Activated CD4-positive, CD25-positive, alpha-beta regulatory T cell treated with anti-CD3 and anti-CD28 coated beads, Interleukin-2, amount 50 U/mL, for 24 hours (primary cell): ENCODE measurements around the gene ALAS2.
"Not testable (repeated sequence)": the region's sequence is repeated elsewhere in the genome, so short reads cannot be mapped to it uniquely, and the experiment has no call there.

ENCODE experiments used
- ATAC-seq, 2 donors: fragments of 150-1000 bp; cut with Tn5 transposase; one replicate each; pipeline ENCODE4 v1.10.0; 2021; ENCODE audit warnings: mild to moderate bottlenecking in 1 of 2, moderate library complexity in 1 of 2

ALAS2 gene, protein sequence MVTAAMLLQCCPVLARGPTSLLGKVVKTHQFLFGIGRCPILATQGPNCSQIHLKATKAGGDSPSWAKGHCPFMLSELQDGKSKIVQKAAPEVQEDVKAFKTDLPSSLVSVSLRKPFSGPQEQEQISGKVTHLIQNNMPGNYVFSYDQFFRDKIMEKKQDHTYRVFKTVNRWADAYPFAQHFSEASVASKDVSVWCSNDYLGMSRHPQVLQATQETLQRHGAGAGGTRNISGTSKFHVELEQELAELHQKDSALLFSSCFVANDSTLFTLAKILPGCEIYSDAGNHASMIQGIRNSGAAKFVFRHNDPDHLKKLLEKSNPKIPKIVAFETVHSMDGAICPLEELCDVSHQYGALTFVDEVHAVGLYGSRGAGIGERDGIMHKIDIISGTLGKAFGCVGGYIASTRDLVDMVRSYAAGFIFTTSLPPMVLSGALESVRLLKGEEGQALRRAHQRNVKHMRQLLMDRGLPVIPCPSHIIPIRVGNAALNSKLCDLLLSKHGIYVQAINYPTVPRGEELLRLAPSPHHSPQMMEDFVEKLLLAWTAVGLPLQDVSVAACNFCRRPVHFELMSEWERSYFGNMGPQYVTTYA

DNA sequence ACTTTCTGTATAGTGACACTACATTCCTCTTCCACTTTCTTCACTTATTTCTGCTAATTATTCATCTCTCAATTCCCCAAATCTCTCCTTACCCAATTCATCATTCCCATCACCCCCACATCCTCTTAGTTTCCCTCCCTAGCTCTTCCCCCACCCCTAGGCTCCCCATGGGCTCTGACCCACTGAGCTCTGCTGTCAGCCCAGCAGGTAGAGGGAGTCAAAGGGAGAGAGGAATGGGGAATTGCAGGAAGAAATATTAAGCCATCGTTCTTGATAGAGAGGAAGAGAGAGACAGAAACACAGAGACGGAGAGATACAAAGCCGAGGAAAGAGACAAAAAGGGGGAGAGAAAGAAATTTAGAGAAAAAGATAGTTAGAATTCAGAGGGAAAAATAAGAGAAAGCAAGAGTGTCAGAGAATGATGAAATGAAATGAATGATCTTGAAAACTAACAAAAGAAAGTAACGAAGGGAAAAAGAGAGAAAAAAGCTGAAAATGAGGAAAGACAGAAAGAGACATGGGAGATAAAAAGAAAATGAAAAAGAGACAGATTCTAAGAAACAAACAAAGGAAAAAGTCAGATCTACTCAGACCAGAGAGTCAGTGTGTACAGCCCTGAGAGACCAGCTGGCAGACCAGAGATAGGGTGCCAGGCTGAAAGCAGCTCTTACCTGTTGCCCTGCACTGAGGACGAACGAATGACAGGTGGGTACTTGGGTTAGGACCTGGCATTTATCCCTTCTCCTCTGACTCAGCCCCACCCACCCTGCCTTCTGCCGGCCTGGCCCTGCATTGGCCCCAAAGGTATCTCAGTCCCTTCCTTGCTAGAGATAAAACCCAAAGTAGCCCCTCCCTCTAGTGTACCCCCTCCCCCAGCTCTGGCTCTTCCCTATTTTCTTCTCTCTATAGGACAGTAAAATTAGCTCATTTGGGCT, at the start of gene ALAS2:
Gene ALAS2, minus strand, starts transcription at position 707 of the 935 bp plus-strand sequence. CDS start 4,977 bp downstream, outside the sequence.
- ATAC-seq = no peak

DNA sequence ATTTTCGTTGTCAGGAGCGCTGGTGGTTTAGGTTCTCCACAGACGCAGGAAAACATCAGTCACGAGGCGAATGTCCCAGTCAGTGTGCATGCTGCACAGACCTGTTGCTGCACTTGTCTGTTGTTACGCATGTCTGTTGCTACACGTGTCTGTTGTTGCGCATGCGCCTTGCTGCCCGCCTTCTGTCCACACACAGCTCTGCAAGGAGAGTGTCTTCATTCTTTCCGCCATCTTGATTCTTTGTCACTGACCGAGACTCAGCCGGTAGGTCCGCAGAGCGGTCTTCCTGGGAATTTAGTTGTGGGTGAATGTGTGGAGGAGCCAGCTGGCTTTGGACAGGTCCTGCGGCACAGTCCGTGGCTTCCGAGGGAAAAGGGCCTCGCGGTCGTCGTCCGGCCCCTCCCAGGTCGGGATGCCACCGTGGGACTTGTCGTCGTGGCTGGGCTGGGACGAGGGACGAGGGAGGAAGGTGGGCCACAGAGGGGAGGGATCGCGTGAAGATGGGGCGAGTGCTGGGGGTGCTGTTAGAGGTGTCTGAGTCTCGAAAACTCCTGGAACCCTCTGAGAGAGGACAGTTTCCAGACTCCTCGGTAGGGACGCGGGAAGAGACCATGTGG, 44.2 kb upstream of the ALAS2 start, which contains the start of gene PAGE2B:
Gene PAGE2B, plus strand, starts transcription at position 180 of the 617 bp plus-strand sequence. CDS start 1,012 bp downstream, outside the sequence.
- no peak for ATAC-seq

DNA sequence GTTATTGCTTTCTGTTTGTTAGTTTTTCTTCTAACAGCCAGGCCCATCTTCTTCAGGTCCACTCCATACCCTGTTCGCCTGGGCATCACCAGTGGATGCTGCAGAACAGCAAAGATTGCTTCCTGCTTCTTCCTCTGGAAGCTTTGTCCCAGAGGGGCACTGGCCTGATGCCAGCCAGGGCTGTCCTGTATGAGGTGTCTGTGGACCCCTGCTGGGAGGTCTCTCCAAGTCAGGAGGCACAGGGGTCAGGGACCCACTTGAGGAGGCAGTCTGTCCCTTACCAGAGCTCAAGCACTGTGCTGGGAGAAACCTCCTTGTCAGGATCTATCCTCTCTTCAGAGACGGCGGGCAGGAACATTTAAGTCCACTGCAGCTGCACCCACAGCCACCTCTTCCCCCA, 41.5 kb upstream of the ALAS2 start:
- no peak for ATAC-seq

DNA sequence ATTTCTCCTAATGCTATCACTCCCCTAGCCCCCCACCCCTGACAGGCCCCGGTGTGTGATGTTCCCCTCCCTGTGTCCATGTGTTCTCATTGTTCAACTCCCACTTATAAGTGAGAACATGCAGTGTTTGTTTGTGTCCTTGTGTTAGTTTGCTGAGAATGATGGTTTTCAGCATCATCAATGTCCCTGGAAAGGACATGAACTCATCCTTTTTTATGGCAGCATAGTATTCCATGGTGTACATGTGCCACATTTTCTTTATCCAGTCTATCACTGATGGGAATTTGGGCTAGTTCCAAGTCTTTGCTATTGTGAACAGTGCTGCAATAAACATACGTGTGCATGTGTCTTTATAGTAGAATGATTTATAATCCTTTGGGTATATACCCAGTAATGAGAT, 36.4 kb upstream of the ALAS2 start:
- not testable (repeated sequence) for ATAC-seq

DNA sequence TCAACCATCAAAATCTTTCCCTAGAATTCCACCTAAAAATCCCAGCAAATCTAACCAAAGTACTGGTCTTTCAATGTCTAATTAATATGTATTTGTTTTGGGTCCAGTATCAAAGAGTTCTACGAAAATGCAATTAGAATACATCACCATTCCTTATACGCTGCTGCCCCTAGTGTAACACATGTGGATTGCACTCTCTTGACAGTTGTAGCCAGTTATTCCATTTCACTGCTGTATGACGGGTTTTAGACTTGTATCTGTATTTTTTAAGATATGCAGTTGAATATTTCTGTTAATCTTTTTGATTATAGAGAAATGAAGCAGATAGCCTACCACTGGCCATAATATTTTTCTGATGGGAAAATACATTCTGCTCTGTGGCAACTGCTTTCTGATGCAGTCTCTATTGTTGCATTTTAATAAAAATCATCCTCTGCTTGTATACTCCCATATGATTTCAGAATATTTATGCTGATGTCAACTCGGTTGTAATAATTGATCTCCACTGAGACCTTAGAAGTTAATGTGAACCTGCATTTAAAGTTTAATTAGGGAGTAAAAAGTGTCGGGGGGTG, 27.0 kb upstream of the ALAS2 start:
- ATAC-seq = peak; percentile 50 to 64

DNA sequence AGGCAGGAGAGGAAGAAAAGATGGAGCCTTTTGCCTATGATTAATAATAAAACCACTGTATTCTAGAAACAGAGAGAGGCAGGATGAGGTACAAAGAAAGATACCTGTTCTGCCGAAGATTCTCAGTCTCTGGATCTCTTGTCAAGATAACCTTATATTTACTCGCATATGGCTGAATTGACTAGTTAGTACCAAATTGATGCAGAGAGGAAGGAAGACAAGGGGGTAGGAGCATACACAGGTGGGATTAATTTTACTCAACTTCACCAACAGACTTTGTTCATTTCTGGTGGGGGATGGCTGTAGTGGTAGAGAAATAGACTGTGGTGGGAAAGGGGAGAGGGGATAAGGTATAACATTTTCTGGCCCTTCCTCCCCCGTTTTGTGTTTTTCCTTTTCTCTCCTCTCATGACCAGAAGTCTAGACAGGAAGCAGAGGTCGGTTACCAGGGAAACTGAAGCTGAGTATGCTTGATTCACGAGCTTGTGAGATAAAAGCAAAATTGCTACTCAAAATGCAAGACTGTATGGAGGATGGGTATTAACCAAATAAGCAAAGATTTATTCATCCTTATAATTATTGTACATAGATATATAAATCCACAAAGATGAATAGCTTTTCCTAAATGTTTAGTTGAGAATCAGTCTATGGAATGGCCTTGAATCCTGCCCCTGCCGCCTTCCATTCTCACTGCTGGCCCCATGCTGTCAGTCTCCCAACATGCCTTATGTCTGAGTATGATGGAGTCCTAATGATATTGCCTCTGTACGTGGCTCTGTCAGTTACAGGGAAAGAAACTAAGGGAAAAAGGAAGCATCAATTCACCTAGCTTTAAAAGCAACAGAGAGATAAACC, 26.3 kb upstream of the ALAS2 start:
- ATAC-seq = peak; percentile 81 to 89

DNA sequence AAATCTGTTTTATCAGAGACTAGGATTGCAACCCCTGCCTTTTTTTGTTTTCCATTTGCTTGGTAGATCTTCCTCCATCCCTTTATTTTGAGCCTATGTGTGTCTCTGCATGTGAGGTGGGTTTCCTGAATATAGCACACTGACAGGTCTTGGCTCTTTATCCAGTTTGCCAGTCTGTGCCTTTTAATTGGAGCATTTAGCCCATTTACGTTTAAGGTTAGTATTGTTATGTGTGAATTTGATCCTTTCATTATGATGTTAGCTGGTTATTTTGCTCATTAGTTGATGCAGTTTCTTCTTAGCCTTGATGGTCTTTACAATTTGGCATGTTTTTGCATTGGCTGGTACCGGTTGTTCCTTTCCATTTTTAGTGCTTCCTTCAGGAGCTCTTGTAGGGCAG, 19.8 kb upstream of the ALAS2 start:
- not testable (repeated sequence) for ATAC-seq

DNA sequence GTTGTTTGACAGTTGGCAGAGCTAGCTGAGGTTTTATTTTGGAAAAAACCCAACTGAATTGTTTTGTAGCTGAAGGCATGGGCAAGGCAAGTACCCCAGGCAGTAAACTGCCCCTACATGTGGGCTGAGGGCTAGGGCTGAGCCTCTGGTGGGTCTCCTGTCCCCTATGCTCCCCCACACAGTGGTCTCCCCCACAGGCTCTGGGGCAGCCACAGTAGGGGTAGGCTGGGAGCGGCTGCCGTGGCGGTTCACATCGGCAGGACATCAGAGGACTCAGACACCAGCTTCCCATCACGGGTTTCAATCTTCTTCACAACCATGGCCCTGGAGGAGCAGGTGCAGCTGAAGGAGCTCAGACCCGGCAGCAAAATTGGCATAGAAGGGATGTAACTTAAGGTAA, 10.7 kb upstream of the ALAS2 start:
- ATAC-seq = no peak

DNA sequence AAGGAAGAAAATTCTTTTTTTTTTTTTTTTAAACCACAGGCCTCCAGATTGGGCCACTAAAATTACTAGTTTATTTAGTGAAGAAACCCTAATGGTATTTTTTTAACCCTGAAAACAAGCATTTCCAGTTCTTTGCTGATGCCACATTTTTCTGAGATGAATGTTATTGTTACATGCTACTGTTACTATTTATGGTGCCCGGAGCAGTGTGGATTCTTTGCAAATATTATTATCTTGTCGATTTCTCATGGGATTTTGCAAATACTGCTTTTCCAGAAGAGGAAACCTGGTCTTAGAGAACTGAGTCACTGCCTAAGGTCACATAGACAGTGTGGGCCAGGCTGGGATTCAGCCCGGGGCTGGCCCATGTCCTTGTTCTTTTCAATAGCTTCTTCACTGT, 8.7 kb upstream of the ALAS2 start:
- ATAC-seq = no peak

DNA sequence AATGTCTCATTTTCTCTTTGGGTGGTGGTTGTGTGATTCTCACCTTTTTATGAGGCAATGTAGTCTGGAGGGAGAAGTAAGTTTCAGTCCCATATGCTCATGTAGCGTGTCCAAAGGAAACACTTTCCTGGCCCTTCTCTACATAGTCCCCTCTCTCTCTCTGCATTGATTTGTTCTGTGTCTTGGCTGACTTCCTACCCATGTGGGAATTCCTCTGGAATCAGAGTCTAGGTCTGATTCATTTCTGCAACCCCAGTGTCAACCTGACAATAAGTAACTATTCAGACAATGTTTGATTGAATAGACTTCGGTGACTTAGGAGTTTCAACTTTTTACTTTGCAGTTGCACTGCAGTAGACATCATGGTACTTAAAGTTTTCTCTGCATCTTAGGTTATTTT, 2.7 kb upstream of the ALAS2 start:
- ATAC-seq = no peak

DNA sequence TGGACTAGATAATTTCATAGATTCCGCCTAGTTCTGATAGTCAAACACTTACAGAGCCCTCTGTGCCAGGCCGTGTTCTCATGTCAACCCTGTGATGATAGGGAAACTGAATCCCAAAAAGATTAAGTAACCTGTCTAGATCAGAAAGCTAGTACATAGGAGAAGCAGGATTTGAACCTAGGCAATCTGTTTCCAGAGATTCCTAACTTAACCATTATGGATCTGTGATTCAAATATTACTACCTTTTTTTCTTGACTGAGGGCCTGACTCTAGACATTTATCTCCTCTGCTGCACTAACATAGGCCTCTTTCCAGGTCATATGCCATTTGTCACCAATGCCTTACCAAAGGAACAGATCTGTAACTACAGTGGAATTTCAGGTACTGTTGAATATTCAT, 1.5 kb downstream of the ALAS2 start:
- ATAC-seq = no peak

DNA sequence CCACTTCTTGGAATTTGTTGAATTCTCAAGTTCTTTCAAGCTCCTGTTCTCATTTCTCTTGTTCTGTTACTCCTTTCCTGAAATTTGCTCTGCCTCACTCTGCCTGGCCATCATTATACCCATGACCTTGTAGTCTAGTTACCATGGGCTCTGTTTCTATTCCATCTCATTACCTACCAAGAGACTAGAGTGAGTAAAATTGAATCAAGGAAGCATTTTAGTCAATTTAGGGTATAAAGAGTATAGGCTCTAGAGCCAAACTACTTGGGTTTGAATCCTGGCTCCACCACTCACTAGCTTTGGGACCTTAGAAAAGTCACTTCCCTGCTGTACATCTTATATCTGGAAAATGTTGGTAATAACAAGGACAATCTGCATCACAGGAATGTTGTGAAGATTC, 2.2 kb downstream of the ALAS2 start:
- ATAC-seq = no peak

DNA sequence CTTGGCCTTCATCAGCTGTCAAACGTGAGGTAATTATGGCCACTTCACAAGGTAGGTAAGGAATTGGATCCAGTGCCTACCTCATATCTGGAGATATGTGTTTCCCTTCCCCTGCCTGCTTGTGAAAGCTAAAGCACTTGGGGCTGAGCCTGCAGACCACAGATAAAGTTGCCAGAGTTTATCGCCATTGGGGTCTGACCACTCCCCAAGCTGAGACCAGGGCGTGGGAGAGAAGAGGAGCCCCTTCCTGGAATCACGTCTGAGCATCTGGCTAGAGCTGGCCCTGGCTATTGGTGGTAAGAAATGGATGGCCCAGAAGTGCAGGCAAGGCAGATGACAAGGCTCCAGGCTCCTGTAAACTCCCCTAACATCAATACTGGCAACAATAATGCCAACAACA, 2.7 kb downstream of the ALAS2 start:
- ATAC-seq = no peak

DNA sequence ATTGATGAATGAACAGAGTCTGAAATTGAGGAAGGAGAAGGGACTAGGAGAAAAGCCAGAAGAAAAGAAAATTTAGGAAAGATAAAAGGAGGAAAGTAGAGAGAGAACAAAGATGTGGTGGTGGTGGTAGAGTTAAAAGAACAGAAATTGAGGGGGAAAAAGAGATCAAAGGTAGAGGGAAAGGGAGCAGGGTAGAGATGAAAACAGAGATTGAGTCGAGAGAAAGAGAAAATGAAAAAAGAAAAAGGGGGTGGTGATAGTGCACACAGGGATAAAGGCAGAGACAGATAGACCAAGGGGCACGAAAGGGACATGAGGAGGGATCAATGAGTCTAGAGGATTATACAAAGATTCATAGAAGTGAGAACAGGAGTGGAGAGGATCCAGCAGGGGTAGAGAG, 3.9 kb downstream of the ALAS2 start:
- ATAC-seq = no peak

DNA sequence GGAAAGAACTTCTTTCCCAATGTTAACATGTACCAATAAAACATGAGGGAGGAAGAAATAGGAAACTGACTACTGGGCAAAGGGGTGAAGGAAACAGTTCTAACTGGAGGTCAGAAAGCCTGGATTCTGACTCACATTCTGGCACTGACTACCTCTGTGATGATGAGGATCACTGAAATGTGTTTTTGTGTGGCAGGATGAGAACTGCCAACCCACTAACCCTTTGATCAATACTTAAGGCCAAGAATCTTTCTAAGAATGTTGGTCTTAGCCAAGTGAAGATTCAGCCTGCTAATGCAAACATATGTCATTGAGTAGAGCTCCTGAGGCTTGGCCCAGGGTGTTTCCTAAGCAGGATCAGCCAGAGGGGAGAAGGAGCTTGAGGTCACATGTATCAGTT, 4.6 kb downstream of the ALAS2 start:
- ATAC-seq = no peak

DNA sequence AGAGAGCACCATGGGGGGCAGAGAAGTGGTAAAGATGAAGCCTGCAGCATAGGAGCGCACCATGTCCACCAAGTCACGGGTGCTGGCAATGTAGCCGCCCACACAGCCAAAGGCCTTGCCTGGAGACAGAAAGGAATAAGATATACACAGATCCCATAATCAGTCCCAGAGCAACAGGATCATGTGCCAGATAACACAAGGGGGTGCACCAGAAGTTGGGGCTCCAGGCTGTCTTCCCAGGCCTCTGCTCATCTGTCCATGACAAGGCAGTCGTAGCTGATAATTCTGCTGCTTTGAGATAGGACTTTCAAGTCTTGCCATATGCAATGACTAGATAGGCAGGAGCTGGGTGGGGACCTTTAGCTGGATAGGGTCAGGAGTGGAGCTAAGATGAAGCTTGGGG, 15.9 kb downstream of the ALAS2 start:
- no peak for ATAC-seq

DNA sequence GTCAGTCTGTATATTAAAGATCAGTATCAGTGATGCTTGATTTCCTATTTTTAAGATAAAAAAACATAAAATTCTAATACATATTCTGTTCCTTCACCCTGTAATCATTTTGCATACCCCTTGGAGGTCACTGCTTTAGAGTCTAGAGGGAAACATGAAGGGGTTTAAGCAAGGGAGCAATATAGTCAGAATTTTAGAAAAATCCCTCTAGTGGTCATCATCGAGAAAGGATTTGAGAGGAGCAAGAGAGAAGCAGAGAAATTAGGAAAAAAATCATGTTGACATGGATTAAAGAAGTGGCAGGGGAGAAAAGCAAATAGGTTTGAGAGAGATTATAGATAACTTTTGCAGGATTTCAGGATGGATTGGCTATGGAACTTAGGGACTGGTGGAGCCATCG, 19.5 kb downstream of the ALAS2 start:
- ATAC-seq = no peak

DNA sequence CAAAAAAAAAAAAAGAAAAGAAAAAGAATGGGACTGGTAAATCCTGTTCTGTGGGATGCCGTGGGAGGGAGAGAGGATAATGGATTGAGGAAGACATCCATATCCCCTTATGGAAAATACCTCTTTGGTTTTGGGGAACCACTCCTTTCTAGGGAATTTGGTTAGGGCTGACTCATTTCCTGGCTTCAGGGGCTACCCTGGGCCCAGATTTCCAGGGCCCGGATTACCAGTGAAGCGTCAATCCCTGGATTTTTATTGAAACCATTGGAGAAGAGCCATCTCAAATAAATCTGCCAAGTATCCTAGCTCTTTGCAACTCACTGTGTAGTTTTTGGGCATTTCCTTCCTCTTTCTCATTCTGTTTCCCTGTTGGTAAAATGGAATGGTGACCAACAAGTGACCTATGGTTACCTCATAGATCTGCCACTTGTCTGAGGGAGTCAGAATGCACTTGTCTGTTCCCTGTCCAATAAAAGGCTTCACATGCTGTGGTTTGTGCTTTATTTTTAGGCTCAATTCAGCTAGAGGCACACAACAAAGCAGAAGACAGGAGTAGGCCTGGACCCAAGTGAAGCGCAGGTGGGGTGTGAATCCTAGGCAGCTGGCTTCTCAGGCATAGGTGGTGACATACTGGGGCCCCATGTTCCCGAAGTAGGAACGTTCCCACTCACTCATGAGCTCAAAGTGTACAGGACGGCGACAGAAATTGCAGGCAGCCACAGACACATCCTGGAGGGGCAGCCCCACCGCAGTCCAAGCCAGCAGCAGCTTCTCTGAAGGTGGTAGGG, 22.0 kb downstream of the ALAS2 start:
- ATAC-seq = no peak

DNA sequence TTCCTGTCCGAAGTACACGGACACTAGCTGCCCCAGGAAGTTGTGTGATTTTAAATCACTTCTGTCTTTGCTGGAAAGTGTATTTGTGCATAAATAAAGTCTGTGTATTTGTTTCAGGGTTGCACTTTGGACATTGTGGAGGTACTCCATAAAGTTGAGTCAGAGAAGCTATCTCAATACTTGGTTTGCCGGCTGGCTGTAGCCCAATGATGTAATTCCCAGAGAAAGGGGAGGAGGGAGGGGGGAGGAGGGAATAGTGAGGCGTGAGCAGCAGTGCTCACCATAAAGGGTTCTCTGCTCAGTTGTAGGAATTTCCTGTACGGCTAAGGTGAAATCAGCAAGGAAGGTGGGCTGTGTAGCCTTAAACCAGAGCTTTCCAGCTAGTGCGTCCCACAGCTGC, 23.1 kb downstream of the ALAS2 start:
- no peak for ATAC-seq

DNA sequence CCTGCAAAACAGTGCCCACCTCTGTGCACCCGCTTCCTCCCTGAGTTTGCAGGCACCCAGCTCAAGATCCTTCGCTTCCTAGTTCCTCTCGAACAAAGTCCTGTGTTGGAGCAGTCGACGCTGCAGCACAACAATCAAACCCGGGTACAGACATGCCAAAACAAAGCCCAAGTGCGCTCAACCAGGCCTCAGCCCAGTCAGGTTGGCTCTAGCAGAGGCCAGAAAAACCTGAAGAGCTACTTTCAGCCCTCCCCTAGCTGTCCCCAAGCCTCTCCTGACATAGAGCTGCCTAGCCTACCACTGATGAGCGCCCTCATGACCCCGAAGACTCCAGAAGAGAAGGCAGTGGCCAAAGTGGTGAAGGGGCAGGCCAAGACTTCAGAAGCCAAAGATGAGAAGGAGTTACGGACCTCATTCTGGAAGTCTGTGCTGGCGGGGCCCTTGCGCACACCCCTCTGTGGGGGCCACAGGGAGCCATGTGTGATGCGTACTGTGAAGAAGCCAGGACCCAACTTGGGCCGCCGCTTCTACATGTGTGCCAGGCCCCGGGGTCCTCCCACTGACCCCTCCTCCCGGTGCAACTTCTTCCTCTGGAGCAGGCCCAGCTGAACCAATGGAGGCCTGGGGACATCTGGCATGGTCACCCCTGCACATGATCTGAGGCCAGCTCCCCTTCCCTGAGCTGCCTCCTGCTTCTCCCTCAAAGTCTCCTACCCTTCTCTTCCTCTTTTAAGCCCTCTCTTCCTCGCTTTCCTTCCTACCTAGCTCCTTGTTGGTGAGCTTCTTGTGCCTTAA, 23.8 kb downstream of the ALAS2 start:
- ATAC-seq = no peak
